Pancreas (tissue), 10 donors: ENCODE results near the gene RNASE7. TPM values are rescaled to one million over a fixed set of nuclear protein-coding genes. Genes with fewer than 3 reads are reported as not detected.
A peak's percentile ranks its signal among the peaks of the same experiment; 100 is the strongest.

Source experiments
- ATAC-seq, 4 donors: fragments of 200-7000 bp; cut with Tn5 transposase; one replicate each; pipeline versions ENCODE4 v1.8.0 to v1.9.1; 2020; ENCODE audit warnings: mild to moderate bottlenecking in 4 of 4, moderate library complexity in 4 of 4
- DNase-seq, 6 donors: peaks; one replicate each; pipeline ENCODE4 v3.0.0-alpha.2; 2020
- FAIRE-seq: peaks from 2 replicates; lab custom pipeline; 2012; peaks lifted over from hg19 to GRCh38; lab: Jason Lieb, UNC
- H3K27ac ChIP-seq, 4 donors: fragments of 200-600 bp; sonication (generic); 1 replicate in 3 of 4; 2 replicates in 1 of 4; pipeline versions ENCODE4 v1.5.0 to v1.8.0; 2020
- H3K27me3 ChIP-seq, 4 donors: fragments of 200-600 bp; one replicate each; pipeline ENCODE4 v1.8.0; 2021
- H3K36me3 ChIP-seq, 3 donors: fragments of 200-600 bp; sonication (generic) in 1 of 3; one replicate each; pipeline versions ENCODE4 v1.5.0 to v1.8.0; 2020 to 2021
- H3K4me1 ChIP-seq, 3 donors: fragments of 200-600 bp; one replicate each; pipeline ENCODE4 v1.8.0; 2021
- H3K4me3 ChIP-seq, 4 donors: fragments of 200-600 bp; sonication (generic) in 2 of 4; one replicate each; pipeline versions ENCODE4 v1.5.0 to v1.8.0; 2020 to 2021
- H3K9me3 ChIP-seq, 4 donors: fragments of 200-600 bp; one replicate each; pipeline ENCODE4 v1.8.0; 2021
- WGBS, 2 donors: extraction: QIAGEN DNeasy Blood & Tissue Kit; methylation state at CpG; one replicate each; pipeline ENCODE4 v1.1.7; 2013; 5-methylcytosine and 5-hydroxymethylcytosine counted together
- intact Hi-C, 3 donors: fragments of 100-400 bp; cut with DNase I; formaldehyde crosslinking; loops; one replicate each; pipeline versions ENCODE4 v1.11.1 to v1.14.2; 2022
- polyA plus RNA-seq, 2 donors: library from polyadenylated mRNA; stranded (reverse); fragments of 200-250 nt; gene quantifications; one replicate each; pipeline ENCODE4 v1.2.3, GENCODE V29; 2013
- total RNA-seq, 6 donors: library from RNA; stranded (reverse); fragmentation: NEBNext Ultra II Directional in 4 of 6; extraction: Animal tissue kit (Norgen Biotek cat#: 25700) in 4 of 6; gene quantifications; one replicate each; pipeline versions ENCODE4 v1.2.1 to v1.2.4, GENCODE V29; 2021 to 2023
- TF ChIP-seq, protein P1 (sequence below), 4 donors: fragments of 200-600 bp; sonication (generic) in 3 of 4; IDR thresholded peaks; one replicate each; pipeline versions ENCODE4 v1.5.0 to v1.8.0; 2021; ENCODE audit warnings: antibody characterized with exemption in 4 of 4
- donor health status: healthy with polysubstance abuse.
- donor health status: DM: no; HTN: no; CAD: no; lungs with moderate emphysema.
- donor health status: DM: no; HTN: no; CAD: no.
- donor health status: control.
- donor health status: control.
- donor health status: Bipolar disorder and iron deficiency.
- donor health status: DM: yes; HTN: yes; CAD: no.
- donor health status: DM: no; HTN: no; CAD: no.
- donor health status: DM: no; HTN: no; CAD: no.
- donor health status: DM: yes; HTN: yes; CAD: no.

RNASE7 gene
- total and polyA plus RNA-seq, 8 donors = 0.11 to 0.78 (median 0.23) TPM; not detected in 3

DNA sequence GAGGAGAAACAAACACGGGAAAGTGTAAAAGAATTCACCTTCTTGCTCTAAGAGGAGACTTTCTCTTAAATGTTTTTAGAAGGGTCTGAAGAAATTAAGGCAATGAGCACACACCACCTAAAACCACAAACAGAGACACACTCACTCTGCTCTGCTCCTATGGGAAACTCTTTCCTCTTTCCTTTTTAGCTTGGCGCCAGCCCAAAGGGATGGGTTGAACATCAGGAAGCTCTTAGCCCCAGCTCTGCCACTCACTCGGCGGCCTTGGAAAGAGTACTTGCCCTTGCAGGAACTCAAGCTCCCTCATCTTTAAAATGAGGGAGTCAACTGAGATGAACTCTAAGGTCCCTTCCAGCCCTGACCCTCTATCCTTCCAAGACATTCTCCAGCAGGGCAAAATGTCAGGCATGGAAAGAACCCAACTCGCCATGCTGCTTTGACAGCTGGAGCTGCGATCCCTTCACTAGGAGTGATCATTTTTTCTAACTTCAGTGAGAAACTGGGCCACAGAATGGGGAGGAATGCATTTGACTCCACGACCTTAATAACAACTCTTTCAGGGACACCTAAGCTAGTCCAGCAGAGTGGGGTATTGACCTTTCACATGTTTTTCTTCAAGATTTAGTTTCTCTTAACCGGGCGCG, 14.5 kb downstream of the RNASE7 start:
- no peak for DNase-seq
- H3K27ac ChIP-seq = peak overlapping the region in 2 of 4 donors; percentile 54 to 60
- H3K4me3 ChIP-seq = no peak overlapping the region
- no peaks in the 10 kb centered on the region for H3K27me3 ChIP-seq
- peaks cover 12 to 42% (median 32%) of the 10 kb centered on the region in 3 donors for H3K4me1 ChIP-seq
- no peak for FAIRE-seq
- TF ChIP-seq, protein P1, sequence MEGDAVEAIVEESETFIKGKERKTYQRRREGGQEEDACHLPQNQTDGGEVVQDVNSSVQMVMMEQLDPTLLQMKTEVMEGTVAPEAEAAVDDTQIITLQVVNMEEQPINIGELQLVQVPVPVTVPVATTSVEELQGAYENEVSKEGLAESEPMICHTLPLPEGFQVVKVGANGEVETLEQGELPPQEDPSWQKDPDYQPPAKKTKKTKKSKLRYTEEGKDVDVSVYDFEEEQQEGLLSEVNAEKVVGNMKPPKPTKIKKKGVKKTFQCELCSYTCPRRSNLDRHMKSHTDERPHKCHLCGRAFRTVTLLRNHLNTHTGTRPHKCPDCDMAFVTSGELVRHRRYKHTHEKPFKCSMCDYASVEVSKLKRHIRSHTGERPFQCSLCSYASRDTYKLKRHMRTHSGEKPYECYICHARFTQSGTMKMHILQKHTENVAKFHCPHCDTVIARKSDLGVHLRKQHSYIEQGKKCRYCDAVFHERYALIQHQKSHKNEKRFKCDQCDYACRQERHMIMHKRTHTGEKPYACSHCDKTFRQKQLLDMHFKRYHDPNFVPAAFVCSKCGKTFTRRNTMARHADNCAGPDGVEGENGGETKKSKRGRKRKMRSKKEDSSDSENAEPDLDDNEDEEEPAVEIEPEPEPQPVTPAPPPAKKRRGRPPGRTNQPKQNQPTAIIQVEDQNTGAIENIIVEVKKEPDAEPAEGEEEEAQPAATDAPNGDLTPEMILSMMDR (IDR thresholded peaks at IDR 0.05) = no peak
- WGBS, 2 donors = 79% methylated on average over 10 of the region's 10 CpGs
- peak in 1 of 4 donors; percentile 24 for ATAC-seq
- intact Hi-C loops = no loop called here
- H3K9me3 ChIP-seq = no peaks in the 10 kb centered on the region
- H3K36me3 ChIP-seq = no peaks in the 10 kb centered on the region

DNA sequence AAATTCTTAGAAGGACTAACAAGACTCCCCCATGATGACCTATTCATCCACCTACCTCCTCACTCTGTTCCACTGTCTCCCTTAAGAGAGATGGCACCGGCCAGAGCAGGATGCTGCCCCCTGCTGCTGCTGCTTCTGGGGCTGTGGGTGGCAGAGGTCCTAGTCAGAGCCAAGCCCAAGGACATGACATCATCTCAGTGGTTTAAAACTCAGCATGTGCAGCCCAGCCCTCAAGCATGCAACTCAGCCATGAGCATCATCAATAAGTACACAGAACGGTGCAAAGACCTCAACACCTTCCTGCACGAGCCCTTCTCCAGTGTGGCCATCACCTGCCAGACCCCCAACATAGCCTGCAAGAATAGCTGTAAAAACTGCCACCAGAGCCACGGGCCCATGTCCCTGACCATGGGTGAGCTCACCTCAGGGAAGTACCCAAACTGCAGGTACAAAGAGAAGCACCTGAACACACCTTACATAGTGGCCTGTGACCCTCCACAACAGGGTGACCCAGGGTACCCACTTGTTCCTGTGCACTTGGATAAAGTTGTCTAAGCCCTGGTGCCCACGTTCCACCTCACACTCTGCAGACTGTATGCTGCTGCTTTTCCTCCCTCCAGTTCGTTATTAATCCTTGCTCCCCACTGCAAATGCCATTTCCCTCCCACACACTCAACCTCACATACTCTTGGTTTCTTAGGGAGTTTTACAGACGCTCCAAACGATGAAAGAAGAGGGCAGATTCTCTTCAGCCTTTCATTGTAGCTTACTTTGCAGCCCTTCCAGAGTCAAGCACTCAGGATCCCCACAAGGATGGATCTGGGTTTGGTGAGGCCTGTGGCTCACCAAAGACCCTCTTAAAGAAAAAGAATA, 15.9 kb downstream of the RNASE7 start, which contains the start of gene RNASE8:
Gene RNASE8, plus strand, starts transcription at position 20 of the 873 bp plus-strand sequence. Its CDS starts 71 bp downstream, at position 91.
- peaks cover 12 to 34% (median 32%) of the 10 kb centered on the region in 3 donors for H3K4me1 ChIP-seq
- intact Hi-C loops = no loop called here
- DNase-seq = no peak
- no peak for ATAC-seq
- H3K36me3 ChIP-seq = no peaks in the 10 kb centered on the region
- TF ChIP-seq, protein P1 (IDR thresholded peaks at IDR 0.05) = no peak
- FAIRE-seq = no peak
- 71 to 81% methylated on average over 8 of the region's 8 CpGs for WGBS, 2 donors
- no peaks in the 10 kb centered on the region for H3K9me3 ChIP-seq
- H3K4me3 ChIP-seq = no peak within 1 kb of the TSS
- H3K27ac ChIP-seq = peak within 1 kb of the TSS in 2 of 4 donors; percentile 54 to 60
- H3K27me3 ChIP-seq = no peaks in the 10 kb centered on the region

DNA sequence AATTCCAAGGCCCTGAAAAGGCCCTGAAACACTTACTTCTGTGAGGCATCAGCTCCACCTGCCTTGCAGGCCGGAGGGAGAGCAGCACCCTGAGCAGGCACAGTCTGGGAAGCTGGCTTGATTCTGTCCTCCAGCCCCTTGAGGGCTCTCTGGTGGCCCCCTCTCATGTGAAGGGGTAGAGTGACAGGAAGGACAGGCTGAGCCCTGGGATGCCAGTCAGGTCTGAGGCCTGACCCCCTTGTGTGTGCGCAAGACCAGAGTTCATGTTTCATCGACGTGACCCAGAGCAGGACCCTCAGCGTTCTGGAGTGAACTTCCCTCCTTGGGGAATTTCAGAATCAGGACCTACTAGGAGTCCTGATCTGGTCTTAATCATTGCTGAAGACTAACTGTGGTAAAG, 16.7 kb downstream of the RNASE7 start:
- TF ChIP-seq, protein P1 (IDR thresholded peaks at IDR 0.05) = no peak
- Histone ChIP-seq H3K36me3 (no peaks in the 10 kb centered on the region), H3K9me3 (no peaks in the 10 kb centered on the region), H3K4me3 (no peak overlapping the region), H3K4me1 (peaks cover 12 to 27% (median 24%) of the 10 kb centered on the region in 3 donors), H3K27ac (no peak overlapping the region), H3K27me3 (no peaks in the 10 kb centered on the region)
- intact Hi-C loops = no loop called here
- WGBS, 2 donors = 83 to 86% methylated on average over 5 of the region's 5 CpGs
- no peak for DNase-seq
- ATAC-seq = no peak
- FAIRE-seq = no peak

DNA sequence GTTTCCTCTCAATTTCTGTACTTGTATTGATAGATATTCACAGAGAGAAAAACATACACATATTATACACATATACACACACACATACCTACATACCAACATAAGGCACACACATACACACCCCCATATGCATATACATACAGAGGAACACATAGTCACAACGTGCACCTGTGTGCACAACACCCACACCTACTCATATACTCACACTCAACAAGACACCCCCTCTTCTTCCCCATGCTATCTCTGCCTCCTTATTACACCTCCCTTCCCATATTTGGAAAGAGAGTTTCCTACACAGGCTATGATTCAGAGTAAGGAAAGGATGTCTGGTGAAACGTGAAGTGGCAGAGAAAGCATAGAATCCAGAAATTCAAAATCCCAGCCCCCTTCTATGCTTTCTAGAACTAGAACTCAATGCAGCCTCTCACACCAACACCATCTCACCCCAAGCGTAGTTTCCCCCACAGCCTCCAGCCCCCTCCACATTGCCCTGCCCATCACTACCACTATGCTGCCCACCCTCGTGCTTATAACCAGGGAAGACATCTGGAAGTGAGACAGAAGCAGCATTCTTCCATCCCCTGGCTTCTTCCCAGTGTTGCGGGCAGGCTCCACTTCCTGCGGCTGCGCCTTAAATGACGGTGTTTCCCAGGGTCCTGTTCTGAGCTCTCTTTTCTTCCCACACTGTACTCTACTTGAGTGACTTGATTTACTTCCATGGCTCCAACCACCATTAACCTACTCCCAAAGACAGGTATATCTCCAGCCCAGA, 17.9 kb downstream of the RNASE7 start:
- no peak for FAIRE-seq
- H3K27me3 ChIP-seq = no peaks in the 10 kb centered on the region
- ATAC-seq = no peak
- peaks cover 6 to 16% (median 15%) of the 10 kb centered on the region in 3 donors for H3K4me1 ChIP-seq
- no peaks in the 10 kb centered on the region for H3K9me3 ChIP-seq
- 78 to 80% methylated on average over 8 of the region's 8 CpGs for WGBS, 2 donors
- intact Hi-C loops = no loop called here
- H3K36me3 ChIP-seq = no peaks in the 10 kb centered on the region
- no peak overlapping the region for H3K27ac ChIP-seq
- no peak overlapping the region for H3K4me3 ChIP-seq
- DNase-seq = no peak
- TF ChIP-seq, protein P1 (IDR thresholded peaks at IDR 0.05) = no peak
